Suprapubic skin (tissue), 4 donors: ENCODE data around the gene ARG1.

ENCODE experiments used
- CTCF ChIP-seq, 2 donors: fragments of 200-600 bp in 1 of 2; fragments of 450-650 bp in 1 of 2; sonication (generic) in 1 of 2; IDR thresholded peaks; one replicate each; pipeline ENCODE4 v1.5.1; 2016 to 2019; ENCODE audit warnings: antibody characterized with exemption in 2 of 2, mild to moderate bottlenecking in 1 of 2, moderate library complexity in 1 of 2
- EP300 ChIP-seq: sonication (generic); formaldehyde crosslinking; IDR thresholded peaks from one replicate; pipeline ENCODE4 v1.6.1; 2017; ENCODE audit warnings: antibody characterized with exemption
- POLR2A ChIP-seq, 2 donors: fragments of 450-650 bp; IDR thresholded peaks; one replicate each; pipeline ENCODE4 v1.6.1; 2017; ENCODE audit warnings: antibody characterized with exemption in 2 of 2, mild to moderate bottlenecking in 2 of 2, moderate library complexity in 2 of 2
- POLR2AphosphoS5 ChIP-seq, 3 donors: sonication (generic); formaldehyde crosslinking; IDR thresholded peaks; one replicate each; pipeline ENCODE4 v1.6.1; 2017; ENCODE audit warnings: antibody characterized with exemption in 3 of 3

GRCh38 chr6:131574133-131574532 is 1.1 kb downstream of the ARG1 start:
- no peak for TF ChIP-seq POLR2A (IDR thresholded peaks at IDR 0.05)
- no peak for TF ChIP-seq CTCF (IDR thresholded peaks at IDR 0.05)
- no peak for TF ChIP-seq EP300
- no peak for TF ChIP-seq POLR2AphosphoS5 (IDR thresholded peaks at IDR 0.05)
